Adrenal gland (tissue), 5 donors: ENCODE data around the gene SMG6.

Experiments
- CTCF ChIP-seq, 6 experiments: fragments of 450-650 bp in 4 of 6; fragments of 200-600 bp in 2 of 6; sonication (generic) in 1 of 6; IDR thresholded peaks; 1 replicate in 5 of 6; 2 replicates in 1 of 6; pipeline versions ENCODE4 v1.5.1 to v1.8.0; 2016 to 2021; ENCODE audit warnings: antibody characterized with exemption in 6 of 6, mild to moderate bottlenecking in 2 of 6, moderate library complexity in 1 of 6
- POLR2A ChIP-seq, 2 donors: fragments of 450-650 bp; IDR thresholded peaks; one replicate each; pipeline ENCODE4 v1.6.1; 2017; ENCODE audit warnings: antibody characterized with exemption in 2 of 2, mild to moderate bottlenecking in 2 of 2, moderate library complexity in 1 of 2
- donor health status: DM: no; HTN: no; CAD: no.

DNA sequence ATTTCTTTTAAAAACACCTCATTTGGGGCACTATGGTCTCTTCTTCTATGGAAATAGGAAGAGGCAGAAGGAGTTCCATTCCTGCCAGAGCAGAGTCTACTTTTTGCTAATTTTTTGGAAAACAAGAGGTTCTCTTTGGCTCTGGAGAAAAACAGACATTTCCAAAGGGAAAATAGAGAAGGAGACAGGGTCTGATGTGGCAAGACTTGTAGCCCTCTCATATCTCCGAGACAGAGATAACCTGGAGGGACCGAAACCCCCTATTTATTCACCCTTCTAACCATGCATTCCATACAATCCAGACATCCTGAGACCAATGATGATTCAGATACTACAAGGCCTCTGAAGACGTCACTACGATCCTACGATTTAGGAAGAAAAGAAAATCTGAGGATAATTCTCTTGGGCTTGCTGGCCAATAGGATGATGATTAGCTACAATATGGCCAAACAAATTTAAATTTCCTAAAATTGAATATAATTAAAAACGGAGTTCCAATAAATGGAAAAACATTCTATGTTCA lies 178.5 kb downstream of the SMG6 start:
- no peak for TF ChIP-seq POLR2A (IDR thresholded peaks at IDR 0.05)
- no peak for TF ChIP-seq CTCF (IDR thresholded peaks at IDR 0.05)
